GM19452 (cell line): Measurements from ENCODE around the gene FBXO28.

Experiments
- ATAC-seq: cut with Tn5 transposase; IDR thresholded peaks from one replicate; pipeline ENCODE4 v1.9.1; 2021; ENCODE audit not compliant: unreplicated experiment

Gene FBXO28

DNA sequence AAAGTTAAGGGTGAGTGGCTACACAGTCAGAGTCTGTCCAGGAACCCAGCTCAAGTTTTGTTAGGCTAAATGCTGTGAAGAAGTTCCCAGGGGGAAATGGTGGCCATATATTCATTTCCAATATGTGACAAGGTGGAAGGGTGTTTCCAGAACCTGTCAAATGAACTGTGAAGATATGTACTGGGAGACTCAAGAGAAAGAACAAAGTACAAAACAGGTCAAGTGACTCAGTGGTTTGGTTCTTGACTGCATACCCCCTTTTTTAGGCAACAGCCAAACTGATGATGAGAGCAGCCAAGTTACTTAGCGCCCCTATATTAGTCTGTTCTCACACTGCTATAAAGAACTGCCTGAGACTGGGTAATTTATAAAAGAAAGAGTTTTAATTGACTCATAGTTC is 18.6 kb upstream of the FBXO28 start:
- ATAC-seq = no peak

DNA sequence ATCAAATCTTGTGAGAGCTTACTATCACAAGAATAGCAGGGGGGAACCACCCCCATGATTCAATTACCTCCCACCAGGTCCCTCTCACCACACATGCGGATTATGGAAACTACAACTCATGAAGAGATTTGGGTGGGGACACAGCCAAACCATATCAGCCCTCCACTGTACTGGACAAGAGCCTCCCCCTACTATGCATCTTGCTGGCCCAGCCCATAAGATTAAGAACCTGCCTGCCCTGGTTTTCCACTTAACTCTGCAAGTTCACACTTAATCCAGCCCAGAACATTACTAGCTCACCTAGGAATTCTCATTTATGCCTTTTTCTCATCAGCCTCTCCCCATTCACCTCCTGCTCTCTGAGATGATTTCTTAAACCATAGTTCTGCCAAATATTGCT is 18.0 kb upstream of the FBXO28 start:
- ATAC-seq = no peak

DNA sequence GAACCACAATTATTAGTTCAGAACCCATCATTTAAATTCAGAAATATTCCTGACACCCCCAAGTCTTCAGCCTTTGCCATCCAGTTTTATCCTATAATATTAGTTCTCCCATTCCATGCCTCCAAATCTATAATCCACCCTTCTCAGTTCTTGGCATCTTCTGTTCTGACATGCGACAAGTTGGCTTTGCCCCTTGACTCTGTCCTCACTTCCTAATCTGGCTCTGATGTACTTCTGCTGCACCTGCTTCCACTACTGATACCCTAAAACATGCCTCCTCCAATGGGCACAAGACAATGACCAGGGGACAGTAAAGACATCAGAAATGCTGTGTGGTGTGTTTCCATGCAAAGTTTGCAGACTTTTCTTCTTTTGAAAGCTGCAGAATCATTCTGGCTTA is 17.1 kb upstream of the FBXO28 start:
- ATAC-seq = no peak

DNA sequence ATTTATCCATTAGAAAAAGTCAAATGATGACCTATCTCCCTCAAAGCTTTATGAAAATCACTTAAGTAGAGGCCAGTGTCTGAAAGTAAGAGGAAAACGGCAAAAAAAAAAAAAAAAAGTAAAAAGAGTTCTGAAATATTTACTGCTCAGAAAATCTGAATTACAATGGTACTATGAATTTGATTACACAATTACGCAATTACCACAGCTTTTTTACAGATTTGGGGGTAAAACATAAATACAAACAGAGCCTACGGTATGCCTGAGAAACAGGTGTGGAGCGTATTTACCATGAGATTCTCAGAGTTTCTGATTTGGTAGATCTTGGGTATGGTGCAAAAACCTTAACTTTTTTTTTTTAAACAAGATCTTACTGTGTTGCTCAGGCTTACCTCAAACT is 15.9 kb upstream of the FBXO28 start:
- no peak for ATAC-seq

DNA sequence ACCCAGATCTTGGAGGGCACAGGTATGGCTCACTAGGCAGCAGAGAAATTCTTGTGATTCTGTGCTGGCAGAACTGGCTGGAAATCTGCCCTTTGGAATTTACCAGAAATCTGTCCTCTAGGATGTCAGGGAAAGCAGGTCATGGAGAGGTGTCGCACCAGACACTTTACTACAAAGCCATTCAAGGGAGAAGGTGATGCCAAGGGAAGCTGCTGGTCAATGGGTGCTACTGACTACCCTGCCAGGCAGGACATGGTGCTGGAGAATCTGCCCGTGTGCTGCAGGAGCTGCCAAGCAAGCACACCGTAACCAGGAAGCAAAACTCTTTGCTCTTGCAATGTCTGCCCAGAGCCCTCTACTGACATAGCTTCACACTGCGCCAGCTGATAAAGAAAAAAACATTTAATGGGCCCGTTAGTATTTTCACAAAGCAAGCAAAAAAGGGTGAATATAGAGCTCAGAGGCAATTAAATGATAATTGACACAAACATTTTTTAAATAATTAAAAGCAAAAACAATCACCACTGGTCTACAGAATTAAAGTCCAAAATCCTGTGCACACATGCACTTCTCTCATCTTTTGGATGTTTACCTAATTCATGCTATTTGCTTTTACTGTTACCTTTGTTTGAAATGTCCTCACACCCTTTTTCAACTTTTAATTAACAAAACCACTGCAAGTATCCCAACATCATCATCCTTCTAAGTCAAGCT is 7.2 kb upstream of the FBXO28 start:
- peak; percentile 77 for ATAC-seq

DNA sequence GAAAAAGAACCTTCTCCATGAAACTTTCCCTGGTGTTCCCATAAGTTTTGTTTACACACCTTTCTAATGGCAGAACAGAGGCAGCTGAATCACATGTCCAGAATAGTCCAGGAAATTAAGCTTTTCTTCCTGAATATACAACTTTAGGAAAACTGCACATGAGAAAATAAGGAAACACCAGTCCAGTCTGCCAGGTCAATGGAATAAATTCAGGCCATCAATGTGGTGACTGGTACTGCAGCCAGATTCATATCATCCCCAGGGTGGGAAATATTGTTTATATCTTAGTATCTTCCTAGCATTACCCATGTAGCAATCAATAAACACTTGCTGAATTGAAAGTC is 6.7 kb upstream of the FBXO28 start:
- no peak for ATAC-seq

DNA sequence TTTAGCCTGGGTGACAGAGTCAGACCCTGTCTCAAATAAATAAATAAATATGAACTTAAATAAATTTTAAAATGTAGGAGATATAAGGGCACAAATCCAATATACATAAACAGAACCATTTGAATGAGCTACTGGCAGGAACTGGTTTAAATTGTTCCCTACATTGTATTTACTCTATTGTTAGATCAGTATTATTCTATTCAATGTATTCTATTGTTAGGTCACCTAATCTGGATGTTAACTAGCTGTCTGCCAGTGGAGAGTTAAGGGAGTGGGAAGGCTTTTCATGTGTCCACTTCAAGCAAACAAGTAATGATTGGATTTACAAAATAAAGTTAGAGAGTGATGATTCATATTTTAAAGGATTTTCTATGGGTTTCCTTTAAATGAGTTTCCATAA is 4.9 kb upstream of the FBXO28 start:
- ATAC-seq = no peak

DNA sequence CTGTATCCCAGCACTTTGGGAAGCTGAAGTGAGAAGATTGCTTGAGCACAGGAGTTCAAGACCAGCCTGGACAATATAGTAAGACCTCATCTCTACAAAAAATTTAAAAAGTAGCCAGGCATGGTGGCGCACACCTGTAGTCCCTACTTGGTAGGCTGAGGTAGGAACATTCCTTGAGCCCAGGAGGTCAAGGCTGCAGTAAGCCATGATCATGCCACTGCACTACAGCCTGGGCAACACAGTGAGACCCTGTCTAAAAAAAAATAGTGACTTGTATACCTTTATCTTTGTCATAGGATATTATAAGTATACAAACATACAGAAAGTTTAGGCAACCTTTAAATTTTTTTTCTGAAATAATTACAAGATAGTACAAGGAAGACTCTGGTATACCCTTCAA is 3.9 kb upstream of the FBXO28 start:
- ATAC-seq = no peak

DNA sequence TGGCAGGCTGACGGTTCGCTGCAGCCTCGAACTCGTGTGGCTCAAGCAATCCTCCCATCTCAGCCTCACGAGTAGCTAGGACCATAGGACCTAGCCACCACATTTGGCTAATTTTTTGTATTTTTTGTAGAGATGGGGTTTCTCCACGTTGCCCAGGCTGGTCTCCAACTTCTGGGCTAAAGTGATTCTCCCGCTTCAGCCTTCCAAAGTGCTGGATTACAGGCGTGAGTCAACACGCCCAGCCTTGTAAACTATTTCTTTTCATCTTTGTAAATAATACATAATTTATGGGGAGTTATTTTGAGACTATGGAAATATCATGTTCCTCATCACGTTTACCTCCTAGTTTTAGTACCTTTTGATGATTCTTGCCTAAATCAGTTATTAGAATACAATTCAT is 906 bp upstream of the FBXO28 start:
- ATAC-seq = no peak

DNA sequence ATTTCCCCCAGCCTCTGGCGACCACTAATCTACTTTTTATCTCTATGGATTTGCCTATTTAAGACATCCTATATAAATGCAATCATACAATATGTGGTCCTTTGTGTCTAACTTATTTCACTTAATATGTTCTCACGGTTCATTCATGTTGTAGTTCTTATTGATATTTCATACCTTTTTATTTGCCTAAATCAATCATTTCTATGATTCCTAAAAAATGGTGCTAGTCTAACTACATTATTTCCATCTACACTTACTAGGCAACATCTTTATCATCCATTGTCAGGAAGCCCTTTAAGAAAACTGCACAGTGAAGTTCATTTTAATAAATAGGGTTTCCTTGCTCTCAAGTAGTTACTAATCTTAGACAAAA is 380 bp upstream of the FBXO28 start:
- no peak for ATAC-seq

DNA sequence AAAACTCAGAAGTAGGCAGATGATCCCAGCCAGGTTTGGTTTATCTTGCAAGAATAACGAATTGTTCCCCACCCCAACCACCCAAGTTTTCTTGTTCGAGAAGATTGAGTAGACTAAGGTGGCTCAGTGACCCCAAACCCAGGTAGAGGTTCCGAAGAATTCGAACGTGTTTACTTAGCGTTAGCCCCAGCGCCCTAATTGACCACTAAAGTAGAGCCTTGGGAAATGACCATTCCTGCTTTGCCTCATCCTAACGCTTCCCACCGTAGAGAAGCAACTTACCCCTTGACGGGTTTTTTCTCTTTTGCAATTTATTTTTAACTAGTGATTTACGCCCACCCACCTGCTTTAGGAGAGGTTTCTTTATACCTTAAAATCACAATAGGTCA is 870 bp downstream of the FBXO28 start:
- no peak for ATAC-seq

DNA sequence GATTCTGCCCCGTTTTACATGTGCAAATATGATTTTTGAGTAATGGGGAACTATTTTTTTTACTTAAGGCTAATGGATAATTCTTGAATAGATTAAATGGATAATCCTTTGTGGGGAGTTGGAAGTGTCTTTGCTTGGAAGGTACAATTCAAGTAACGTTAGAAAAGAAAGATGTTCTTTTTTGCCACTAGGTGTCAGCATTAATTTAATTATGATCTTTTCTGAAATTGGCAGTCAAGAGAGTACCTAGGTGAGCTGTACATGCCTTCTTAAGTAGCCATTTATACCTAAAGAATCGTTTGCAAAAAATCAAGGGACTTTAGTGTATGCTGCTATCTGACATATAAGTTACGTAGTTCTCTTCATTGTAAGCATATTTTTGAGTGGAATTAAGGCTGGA is 2.2 kb downstream of the FBXO28 start:
- no peak for ATAC-seq

DNA sequence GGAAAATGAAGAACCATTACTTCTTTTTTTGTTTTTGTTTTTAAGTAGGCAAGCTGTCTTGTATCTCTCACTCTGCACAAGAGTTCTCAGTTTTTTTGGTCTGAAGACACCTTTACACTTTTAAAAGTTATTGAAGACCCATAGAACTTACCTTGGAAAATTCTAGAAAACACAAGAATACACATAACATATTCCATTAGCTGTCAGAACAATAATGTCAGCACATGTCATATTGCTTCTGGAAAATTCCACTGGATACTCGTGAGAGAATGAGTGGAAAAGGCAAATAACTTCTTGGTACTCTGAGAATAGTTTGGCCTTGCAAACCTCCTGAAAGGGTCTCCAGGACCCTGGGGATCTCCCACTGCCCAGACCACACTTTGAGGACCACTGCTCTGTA is 4.8 kb downstream of the FBXO28 start:
- ATAC-seq = no peak

DNA sequence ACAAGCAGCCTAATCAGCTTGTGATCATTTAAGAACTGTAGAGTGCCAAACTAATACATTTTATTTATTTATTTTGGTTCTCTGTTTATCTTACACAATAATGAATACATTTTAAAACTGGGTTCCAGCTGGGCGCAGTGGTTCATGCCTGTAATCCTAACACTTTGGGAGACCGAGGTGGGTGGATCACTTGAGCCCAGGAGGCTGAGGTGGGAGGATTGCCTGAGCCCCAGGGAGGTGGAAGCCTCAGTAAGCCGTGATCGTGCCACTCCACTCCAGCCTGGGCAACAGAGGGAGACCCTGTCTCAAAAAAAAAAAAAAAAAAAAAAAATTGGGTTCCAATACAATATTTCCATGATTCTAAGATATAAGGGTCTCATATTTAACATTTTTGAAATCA is 9.2 kb downstream of the FBXO28 start:
- ATAC-seq = no peak

DNA sequence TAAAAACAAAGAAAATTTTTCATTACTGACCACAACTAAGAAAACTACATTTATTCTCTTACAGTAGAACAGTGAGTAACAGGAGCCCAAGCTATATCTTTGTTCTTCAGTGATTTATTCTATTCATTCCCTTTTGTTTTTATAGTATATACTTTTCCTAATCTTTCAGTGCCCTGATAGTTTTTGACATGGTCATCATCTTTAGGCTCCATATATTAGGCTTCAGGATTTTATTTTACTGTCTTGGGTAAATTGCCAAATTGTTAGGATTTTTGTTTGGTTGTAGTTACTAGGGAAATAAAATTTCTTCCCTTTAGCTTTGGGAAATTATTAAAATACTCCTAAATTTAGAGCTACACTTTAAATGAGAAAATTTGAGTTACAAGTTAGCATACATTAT is 10.3 kb downstream of the FBXO28 start:
- no peak for ATAC-seq

DNA sequence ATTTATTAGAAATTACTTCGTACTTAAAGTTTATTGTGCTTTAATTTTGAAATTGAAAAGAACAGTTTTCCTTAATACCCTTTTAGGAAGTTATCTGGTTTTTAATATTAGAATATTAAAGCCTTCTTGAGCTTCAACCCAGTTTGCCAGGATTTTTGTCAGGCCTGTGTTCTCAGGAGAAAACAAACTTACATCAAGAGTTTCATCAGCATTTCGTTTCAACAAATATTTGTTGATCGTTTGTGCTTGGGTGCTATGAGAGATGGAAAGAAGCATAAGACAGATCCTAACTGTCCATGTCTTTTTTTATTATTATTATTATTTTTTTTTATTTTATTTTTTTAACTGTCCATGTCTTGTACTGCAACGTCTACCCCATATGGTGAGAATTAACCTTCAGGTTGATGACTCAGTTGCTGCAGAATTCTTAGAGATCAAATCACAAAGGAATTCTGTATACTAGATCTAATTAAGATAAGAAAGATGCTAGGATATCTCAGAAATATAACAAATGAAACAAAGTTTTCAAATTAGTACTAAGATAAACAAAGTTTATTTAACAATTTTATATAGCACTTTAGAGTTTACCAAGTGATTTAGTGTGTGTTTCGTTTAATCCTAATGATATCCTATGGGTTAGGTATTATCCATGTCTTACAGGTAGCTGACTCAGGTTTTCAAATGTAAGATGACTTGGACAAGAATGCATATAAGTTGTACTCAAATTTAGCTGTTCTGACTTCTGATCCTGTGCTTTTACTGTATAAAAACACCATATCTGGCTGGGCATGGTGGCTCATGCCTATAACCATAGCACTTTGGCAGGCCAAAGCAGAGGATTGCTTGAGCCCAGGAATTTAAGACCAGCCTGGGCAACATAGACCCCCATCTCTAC is 14.3 kb downstream of the FBXO28 start:
- no peak for ATAC-seq

DNA sequence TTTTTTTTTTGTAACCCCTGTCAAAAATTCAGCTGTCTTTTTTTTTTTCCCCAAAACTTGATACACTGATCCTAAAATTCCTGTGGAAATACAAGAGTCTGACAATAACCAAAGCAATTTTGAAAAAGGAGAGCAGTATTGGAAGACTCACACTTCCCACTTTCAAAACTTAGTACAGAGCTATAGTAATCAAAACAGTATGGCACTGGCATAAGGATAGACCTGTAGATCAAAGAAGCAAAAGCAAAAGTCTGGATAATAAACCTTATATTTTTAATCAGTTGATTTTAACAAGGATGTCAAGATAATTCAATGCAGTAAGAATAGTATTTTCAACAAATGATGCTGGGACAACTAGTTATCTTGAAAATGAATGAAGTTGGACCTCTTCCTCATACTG is 17.3 kb downstream of the FBXO28 start:
- no peak for ATAC-seq

DNA sequence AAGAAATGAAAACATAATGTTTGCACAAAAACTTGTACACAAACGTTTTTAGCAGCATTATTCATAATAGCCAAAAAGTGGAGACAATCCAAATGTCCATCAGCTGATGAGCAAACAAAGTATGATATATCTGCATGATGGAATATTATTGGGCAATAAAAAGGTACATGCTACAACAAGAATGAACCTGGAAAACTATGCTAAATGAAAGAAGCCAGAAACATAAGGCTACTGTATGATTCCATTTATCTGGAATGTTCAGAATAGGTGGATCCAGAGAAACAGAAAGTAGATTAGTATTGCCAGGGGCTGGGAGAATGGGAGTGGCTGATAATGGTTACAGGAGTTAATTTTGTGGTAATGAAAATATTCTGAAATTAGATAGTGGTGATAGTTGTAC is 19.0 kb downstream of the FBXO28 start:
- no peak for ATAC-seq

DNA sequence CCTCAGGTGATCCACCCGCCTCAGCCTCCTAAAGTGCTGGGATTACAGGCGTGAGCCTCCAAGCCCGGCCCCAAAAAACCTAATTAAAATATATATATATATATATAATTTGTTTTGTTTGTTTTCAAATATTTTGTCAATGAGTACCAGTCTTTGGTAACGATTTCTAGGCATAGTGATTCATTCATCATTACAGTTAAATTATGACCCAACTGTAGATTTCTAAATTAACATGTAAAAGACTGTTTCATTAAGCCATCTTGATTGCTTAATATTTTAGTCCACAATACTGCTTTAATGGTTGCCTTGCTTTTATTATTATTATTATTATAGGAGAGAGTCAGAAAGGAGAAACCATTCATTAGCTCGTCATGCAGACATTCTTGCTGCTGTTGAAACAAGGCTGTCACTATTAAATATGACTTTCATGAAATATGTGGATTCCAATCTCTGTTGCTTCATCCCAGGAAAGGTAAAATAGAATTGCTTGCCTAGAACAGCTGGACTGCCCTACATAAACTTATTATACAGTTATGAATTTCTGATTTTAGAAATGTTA is 19.9 kb downstream of the FBXO28 start:
- ATAC-seq = no peak

DNA sequence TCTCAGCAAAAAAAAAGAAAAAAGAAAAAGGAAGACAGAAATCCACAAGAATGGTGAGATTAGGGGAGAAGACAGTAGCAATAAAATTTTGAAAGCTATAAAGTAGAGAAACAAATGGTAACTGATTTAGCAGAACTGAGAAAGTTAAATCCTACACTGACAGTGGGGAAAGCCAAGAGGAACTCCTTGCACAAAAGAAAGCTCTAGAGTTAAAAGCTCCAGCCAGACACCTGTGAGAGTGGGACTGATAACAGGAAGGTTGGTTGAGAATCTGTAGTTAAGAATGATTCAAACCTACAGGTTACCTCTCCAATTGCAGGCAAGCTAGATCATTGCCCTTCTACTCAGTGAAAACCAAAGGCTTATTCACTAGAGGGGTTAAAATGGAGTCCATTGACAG is 23.6 kb downstream of the FBXO28 start:
- no peak for ATAC-seq

DNA sequence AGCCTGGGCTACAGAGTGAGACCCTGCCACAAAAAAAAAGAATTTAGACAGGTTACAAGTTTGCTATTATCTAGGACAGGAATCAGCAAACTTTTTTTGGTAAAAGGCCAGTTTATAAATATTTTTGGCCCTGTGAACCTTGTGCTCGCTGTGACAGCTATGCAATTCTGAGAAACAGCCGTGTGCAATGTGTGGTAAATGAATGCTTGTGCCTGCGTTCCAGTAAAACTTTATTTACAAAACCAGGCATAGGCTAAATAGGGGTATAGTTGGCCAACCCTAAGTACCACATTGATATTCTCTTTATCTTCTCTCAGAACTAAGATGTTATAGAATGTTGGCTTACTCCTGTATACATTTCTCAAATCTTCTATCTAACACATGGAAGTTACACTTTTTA is 24.3 kb downstream of the FBXO28 start:
- no peak for ATAC-seq

DNA sequence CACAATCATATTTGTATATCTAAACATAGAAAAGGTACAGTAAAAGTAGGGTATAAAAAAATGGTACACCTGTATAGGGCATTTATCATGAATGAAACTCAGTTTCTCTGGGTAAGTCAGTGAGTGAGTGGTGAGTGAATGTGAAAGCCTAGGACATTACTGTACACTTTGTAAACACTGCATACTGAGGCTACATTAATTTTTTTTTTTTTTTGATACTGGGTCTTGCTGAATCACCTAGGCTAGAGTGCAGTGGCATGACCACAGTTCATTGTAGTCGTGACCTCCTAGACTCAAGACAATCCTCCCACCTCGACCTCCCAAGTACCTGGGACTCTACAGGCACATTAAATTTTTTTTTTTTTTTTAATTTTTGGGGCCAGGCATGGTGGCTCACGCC is 27.8 kb downstream of the FBXO28 start:
- no peak for ATAC-seq
